K562 (cell line): Measurements from ENCODE around the gene KRTAP5-4. TPM values are rescaled to one million over a fixed set of nuclear protein-coding genes. Genes with fewer than 3 reads are reported as not detected.

Experiments
- ATAC-seq: fragments of 200-7000 bp; cut with Tn5 transposase; 3 replicates; pipeline ENCODE4 v1.9.1; 2020; ENCODE audit warnings: moderate library complexity
- BruUV-seq: library from RNA; stranded (reverse); fragments of 400-500 nt; replicated peaks from 2 replicates; lab custom pipeline; 2021; lab: Mats Ljungman, UMichigan
- CTCF ChIA-PET: fragments of 300-600 bp; formaldehyde crosslinking; extraction: SDS; loops from one replicate; lab custom pipeline; 2021; ENCODE audit warnings: low intra/inter-chr PET ratio; lab: Yijun Ruan, JAX
- POLR2A ChIA-PET: fragments of 300-600, 350-650 bp; sonication (Branson Sonifier 250); formaldehyde crosslinking; extraction: SDS; loops from one replicate; lab custom pipeline; 2021; ENCODE audit warnings: antibody characterized with exemption, inconsistent platforms; lab: Yijun Ruan, JAX
- DNase-seq, 4 experiments: peaks; one replicate each; pipeline versions ENCODE4 v3.0.0 to v3.0.0-alpha.2; 2011 to 2018; ENCODE audit warnings: low spot score in 3 of 4, mixed read lengths in 3 of 4; ENCODE audit errors: extremely low read depth in 1 of 4
- FAIRE-seq: peaks from 2 replicates; lab custom pipeline; 2011; peaks lifted over from hg19 to GRCh38; lab: Jason Lieb, UNC
- H2AFZ ChIP-seq: 2 replicates; pipeline ENCODE4 v1.6.0; 2011; ENCODE audit warnings: low read depth, low read length, control low read depth, inconsistent platforms
- H3K27ac ChIP-seq: fragments of 200-600 bp; 3 replicates; pipeline ENCODE4 v1.8.0; 2011; ENCODE audit warnings: low read depth, mild to moderate bottlenecking, control low read depth, inconsistent platforms, low read length, moderate library complexity, mixed read lengths; ENCODE audit errors: extremely low read depth
- H3K27me3 ChIP-seq, 2 experiments: fragments of 300-600 bp in 1 of 2; 2 replicates in 1 of 2; 3 replicates in 1 of 2; pipeline versions ENCODE4 v1.6.0 to v1.8.0; 2011; ENCODE audit warnings: inconsistent platforms in 2 of 2, low read length in 2 of 2, mild to moderate bottlenecking in 1 of 2, mixed read lengths in 1 of 2, moderate library complexity in 1 of 2; ENCODE audit not compliant: control insufficient read depth in 2 of 2, insufficient read depth in 2 of 2
- H3K36me3 ChIP-seq: fragments of 300-600 bp; 3 replicates; pipeline ENCODE4 v1.8.0; 2011; ENCODE audit warnings: mild to moderate bottlenecking, low read length, inconsistent platforms; ENCODE audit not compliant: control insufficient read depth, insufficient read depth
- H3K4me1 ChIP-seq, 2 experiments: fragments of 200-600 bp in 1 of 2; replicated peaks in 1 of 2; 2 replicates in 1 of 2; 3 replicates in 1 of 2; pipeline versions ENCODE4 v1.5.1 to v1.8.0; 2011; ENCODE audit warnings: inconsistent platforms in 2 of 2, low read length in 2 of 2, mild to moderate bottlenecking in 1 of 2, mixed read lengths in 1 of 2, moderate library complexity in 1 of 2; ENCODE audit not compliant: control insufficient read depth in 2 of 2, insufficient read depth in 2 of 2
- H3K4me2 ChIP-seq: 2 replicates; pipeline ENCODE4 v1.6.1; 2011; ENCODE audit warnings: low read length, control low read depth, inconsistent platforms, mixed read lengths; ENCODE audit not compliant: insufficient read depth
- H3K4me3 ChIP-seq: fragments of 200-600 bp; sonication (generic), shearing (Covaris generic); 2 replicates; pipeline ENCODE4 v1.5.1; 2016; ENCODE audit warnings: control low read depth, inconsistent platforms
- H3K79me2 ChIP-seq: fragments of 200-600 bp; 3 replicates; pipeline ENCODE4 v1.8.0; 2011; ENCODE audit warnings: low read length, inconsistent platforms; ENCODE audit not compliant: control insufficient read depth, insufficient read depth
- H3K9ac ChIP-seq, 2 experiments: 2 replicates each; pipeline versions ENCODE4 v1.6.0 to v1.6.1; 2011; ENCODE audit warnings: low read depth in 2 of 2, low read length in 2 of 2, control low read depth in 1 of 2, inconsistent platforms in 1 of 2, mild to moderate bottlenecking in 1 of 2, mixed read lengths in 1 of 2; ENCODE audit not compliant: insufficient read depth in 1 of 2
- H3K9me1 ChIP-seq: one replicate; pipeline ENCODE4 v1.6.0; 2011; ENCODE audit warnings: inconsistent platforms, mild to moderate bottlenecking, low read length, moderate library complexity; ENCODE audit not compliant: control insufficient read depth, insufficient read depth
- H3K9me3 ChIP-seq: replicated peaks from 2 replicates; pipeline ENCODE4 v1.5.1; 2011; ENCODE audit warnings: low read depth, low read length, inconsistent platforms; ENCODE audit not compliant: control insufficient read depth, insufficient read depth
- H4K20me1 ChIP-seq: replicated peaks from 2 replicates; pipeline ENCODE4 v1.6.1; 2011; ENCODE audit warnings: low read length, inconsistent platforms, mixed read lengths; ENCODE audit not compliant: control insufficient read depth, insufficient read depth
- ATF1 ChIP-seq, 2 experiments: fragments of 450-650 bp in 1 of 2; IDR thresholded peaks; 2 replicates each; pipeline ENCODE4 v1.6.1; 2016; ENCODE audit warnings: missing compliant biosample characterization in 1 of 2, missing genetic modification characterization in 1 of 2
- CXXC5 ChIP-seq: fragments of 250-450 bp; sonication (Bioruptor Pico); IDR thresholded peaks from 2 replicates; pipeline ENCODE4 v1.8.0; 2022; ENCODE audit warnings: inconsistent platforms, mild to moderate bottlenecking, moderate library complexity
- ELF2 ChIP-seq: fragments of 250-450 bp; sonication (Bioruptor Pico); IDR thresholded peaks from 2 replicates; pipeline ENCODE4 v1.5.0; 2021; ENCODE audit warnings: mild to moderate bottlenecking
- ERF ChIP-seq: fragments of 450-650 bp; formaldehyde crosslinking; IDR thresholded peaks from 2 replicates; pipeline ENCODE4 v1.4.0; 2020; ENCODE audit warnings: mild to moderate bottlenecking, mixed read lengths
- HDAC1 ChIP-seq, 2 experiments: fragments of 450-650 bp; IDR thresholded peaks; 2 replicates each; pipeline ENCODE4 v1.6.1; 2016 to 2017; ENCODE audit warnings: inconsistent platforms in 1 of 2, mild to moderate bottlenecking in 1 of 2, moderate library complexity in 1 of 2
- IFI16 ChIP-seq: fragments of 250-450 bp; sonication (Bioruptor Pico); IDR thresholded peaks from 2 replicates; pipeline ENCODE4 v2.1.2; 2022; ENCODE audit warnings: mild to moderate bottlenecking, inconsistent platforms
- KLF10 ChIP-seq: fragments of 250-450 bp; sonication (Bioruptor Pico); IDR thresholded peaks from 2 replicates; pipeline ENCODE4 v1.6.1; 2021; ENCODE audit warnings: matching md5 sums
- NCOA1 ChIP-seq: fragments of 450-650 bp; IDR thresholded peaks from 2 replicates; pipeline ENCODE4 v1.6.1; 2016; ENCODE audit warnings: low read depth
- NR2C2 ChIP-seq, 2 experiments: fragments of 200-800 bp in 1 of 2; sonication (Bioruptor generic) in 1 of 2; sonication (generic) in 1 of 2; formaldehyde crosslinking in 1 of 2; IDR thresholded peaks; 2 replicates each; pipeline versions ENCODE4 v1.6.1 to v1.8.0; 2016 to 2022; ENCODE audit warnings: mild to moderate bottlenecking in 1 of 2, missing compliant biosample characterization in 1 of 2, missing genetic modification characterization in 1 of 2, missing genetic modification reagents in 1 of 2
- POLR2G ChIP-seq: fragments of 200-400 bp; formaldehyde crosslinking; IDR thresholded peaks from 2 replicates; pipeline ENCODE4 v1.6.1; 2017; ENCODE audit warnings: low read depth, mild to moderate bottlenecking, antibody characterized with exemption, low read length, moderate library complexity
- SETDB1 ChIP-seq: IDR thresholded peaks from one replicate; pipeline ENCODE4 v1.6.1; 2012; ENCODE audit warnings: low read length, control low read depth, inconsistent platforms
- SMAD3 ChIP-seq: fragments of 450-650 bp; formaldehyde crosslinking; conservative IDR thresholded peaks from 2 replicates; pipeline ENCODE4 v1.4.0; 2020; ENCODE audit warnings: mild to moderate bottlenecking
- ZFP36 ChIP-seq: fragments of 150-350 bp; IDR thresholded peaks from 2 replicates; pipeline ENCODE4 v1.6.1; 2018; ENCODE audit warnings: low read length, low read depth; ENCODE audit not compliant: partially characterized antibody
- ZNF586 ChIP-seq: fragments of 450-650 bp; formaldehyde crosslinking; conservative IDR thresholded peaks from 2 replicates; pipeline ENCODE4 v1.4.0; 2020; ENCODE audit warnings: mild to moderate bottlenecking, moderate library complexity
- ZNF766 ChIP-seq: fragments of 200-800 bp; sonication (Bioruptor generic); conservative IDR thresholded peaks from 2 replicates; pipeline ENCODE4 v1.6.1; 2016; ENCODE audit warnings: missing genetic modification characterization, missing compliant biosample characterization
- ZZZ3 ChIP-seq: fragments of 450-650 bp; IDR thresholded peaks from 2 replicates; pipeline ENCODE4 v1.6.1; 2016; ENCODE audit warnings: antibody characterized with exemption, mild to moderate bottlenecking, moderate library complexity
- WGBS: fragments of 100-300 bp; shearing (Covaris generic); methylation state at CpG from one replicate; pipeline ENCODE4 v1.1.6; 2016; ENCODE audit warnings: low coverage, mixed read lengths; ENCODE audit not compliant: insufficient coverage; ENCODE audit errors: missing lambda C conversion rate; 5-methylcytosine and 5-hydroxymethylcytosine counted together
- in situ Hi-C: fragments of 300-500 bp; cut with MboI; formaldehyde crosslinking; loops from 4 replicates; pipeline ENCODE4 v1.15.0; 2018; ENCODE audit warnings: inconsistent platforms, mixed read lengths
- intact Hi-C: fragments of 100-400 bp; cut with micrococcal nuclease; formaldehyde crosslinking; loops from 2 replicates; pipeline ENCODE4 v1.14.2; 2022
- polyA plus RNA-seq, 8 experiments: library from polyadenylated mRNA; depleted of rRNA in 4 of 8; stranded (reverse) in 5 of 8; unstranded in 3 of 8; fragments of >200 nt; fragmentation: Nextera tagmentation in 2 of 8; fragmentation: Illumina TruSeq in 1 of 8; extraction: Ambion mirVana in 2 of 8; extraction: Trizol in 1 of 8; gene quantifications; 2 replicates each; pipeline versions ENCODE4 v1.2.1 to v1.2.3, GENCODE V29; 2011 to 2014; ENCODE audit warnings: inconsistent platforms in 1 of 8, missing spikeins in 1 of 8
- total RNA-seq, 7 experiments: library from RNA; depleted of rRNA in 6 of 7; stranded (reverse); fragments of >200 nt in 6 of 7; fragmentation: Illumina TruSeq in 2 of 7; extraction: Trizol in 2 of 7; gene quantifications; 2 replicates each; pipeline versions ENCODE4 v1.2.1 to v1.2.3, GENCODE V29; 2011 to 2021; ENCODE audit warnings: low replicate concordance in 1 of 7
- TF ChIP-seq, protein P1 (sequence below), 3 experiments: fragments of 200-800 bp in 1 of 3; sonication (Bioruptor generic) in 1 of 3; sonication (generic) in 1 of 3; formaldehyde crosslinking in 1 of 3; IDR thresholded peaks; 2 replicates each; pipeline versions ENCODE4 v1.6.1 to v1.8.0; 2016 to 2022; ENCODE audit warnings: mild to moderate bottlenecking in 2 of 3, missing compliant biosample characterization in 2 of 3, missing genetic modification characterization in 2 of 3, missing genetic modification reagents in 1 of 3
- TF ChIP-seq, protein P2 (sequence below): sonication (generic); formaldehyde crosslinking; IDR thresholded peaks from 2 replicates; pipeline ENCODE4 v1.8.1; 2023; ENCODE audit warnings: mild to moderate bottlenecking, missing genetic modification reagents

Gene KRTAP5-4
- total and polyA plus RNA-seq, 9 of the 15 experiments (the other 6 are each of a cell fraction or from before 2014, with no cell fraction given), result not detected

DNA sequence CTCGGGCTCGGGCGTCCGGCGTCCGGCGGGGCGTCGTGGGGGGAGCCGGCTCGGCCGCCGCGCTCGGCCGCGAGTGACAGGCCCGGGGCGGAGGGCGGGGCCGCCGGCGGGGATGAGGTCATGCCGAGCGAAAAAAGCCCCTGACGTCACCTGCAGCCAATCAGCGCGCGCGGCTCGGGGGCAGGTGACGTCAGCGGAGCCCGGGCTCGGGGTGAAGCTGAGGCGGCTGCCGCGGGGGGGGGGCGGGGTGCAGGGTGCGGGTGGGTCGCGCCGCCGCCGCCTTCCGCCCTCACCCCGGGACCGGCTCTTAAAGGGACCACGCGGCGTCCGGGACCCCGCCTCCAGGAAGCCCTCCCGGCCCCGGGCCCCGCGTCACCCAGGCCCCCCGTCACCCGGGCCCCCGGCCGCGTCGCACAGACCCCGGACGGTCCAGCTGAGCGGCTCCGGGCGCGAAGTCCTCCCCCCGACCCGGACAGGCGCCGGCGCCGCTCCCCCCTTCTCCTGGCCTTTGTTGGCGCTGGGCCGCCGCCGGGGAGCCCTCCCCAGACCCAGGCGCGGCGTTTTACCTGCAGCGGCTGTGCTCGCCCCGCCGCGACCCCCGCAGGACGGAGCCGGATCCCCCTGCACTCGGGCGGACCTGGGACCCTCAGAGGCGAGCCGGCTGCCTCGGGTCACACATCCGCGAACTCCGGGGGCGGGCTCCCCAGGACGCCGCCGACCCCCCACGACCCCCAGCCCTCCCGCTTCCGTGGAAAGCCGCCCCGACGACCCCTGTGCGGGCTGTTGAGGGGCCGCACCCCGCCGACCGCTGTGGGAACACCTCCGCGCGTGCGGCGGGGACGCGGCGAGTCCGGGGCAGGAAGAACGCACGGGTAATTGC is 49.5 kb downstream of the KRTAP5-4 start, which contains the start of gene DUSP8:
Gene DUSP8, minus strand, starts transcription at position 75 of the 880 bp plus-strand sequence. CDS start 6,445 bp downstream, outside the sequence.
- Histone ChIP-seq H2AFZ (peak within 1 kb of the TSS; percentile 66; the same call in 1 of the 2 replicates), H3K36me3 (no peaks in the 10 kb centered on the region), H3K27me3 (peaks cover 0 to 18% of the 10 kb centered on the region in 2 experiments; a peak in 3 of 5 replicates), H3K79me2 (no peaks in the 10 kb centered on the region), H3K27ac (peak within 1 kb of the TSS; percentile 67; the same call in 1 of the 3 replicates), H3K9me1 (no peaks in the 10 kb centered on the region), H3K9ac (peak within 1 kb of the TSS; percentile 63 to 87; a peak in 3 of 4 replicates), H3K4me1 (peaks cover 0 to 40% of the 10 kb centered on the region in 2 experiments; a peak in 3 of 5 replicates), H3K9me3 (no peaks in the 10 kb centered on the region), H3K4me3 (peak within 1 kb of the TSS; percentile 51), H3K4me2 (0 out of 2 replicates have a peak within 1 kb of the TSS, but pooled peaks have one; percentile 18), H4K20me1 (peaks cover 29% of the 10 kb centered on the region)
- ChIA-PET POLR2A (no interaction called here), CTCF (interaction anchor here (0.5 to 0.7 kb wide), 2 partner anchors 19 to 371 kb away, joined by 3 to 4 read pairs; no protein-coding TSS in a partner anchor)
- WGBS, result 2% methylated on average over 20 of the region's 124 CpGs
- intact Hi-C loops (loop anchor here (5.0 to 10.0 kb wide), 3 partner anchors 118 to 458 kb away; no protein-coding TSS in a partner anchor), in situ Hi-C loops (no loop called here)
- BruUV-seq, result no TSS peak
- DNase-seq (peak; percentile 93 to 99 (median 98)), FAIRE-seq (no peak), ATAC-seq (peak; percentile 83)
- TF ChIP-seq CXXC5 (peak; percentile 37; the same call in 1 of the 2 replicates), NR2C2 (CRISPR knock-in tag; IDR thresholded peaks at IDR 0.05) (no peak), NR2C2 (tag; IDR thresholded peaks at IDR 0.05) (peak; percentile 30; the same call in 1 of the 2 replicates), ZNF766 (CRISPR knock-in tag) (0 out of 2 replicates have a peak, but pooled peaks have one; percentile 39), ERF (CRISPR knock-in tag) (no peak), ZZZ3 (no peak), HDAC1 (IDR thresholded peaks at IDR 0.05) (no peak), POLR2G (peak; percentile 58), ZNF586 (no peak), SMAD3 (CRISPR knock-in tag) (no peak), KLF10 (no peak), SETDB1 (no peak), NCOA1 (no peak), ELF2 (no peak), IFI16 (CRISPR knock-in tag) (no peak), ZFP36 (peak; percentile 84), ATF1 (CRISPR knock-in tag; IDR thresholded peaks at IDR 0.05) (peak; percentile 32; the same call in 1 of the 2 replicates), ATF1 (tag; IDR thresholded peaks at IDR 0.05) (peak; percentile 83)
- TF ChIP-seq, protein P1, sequence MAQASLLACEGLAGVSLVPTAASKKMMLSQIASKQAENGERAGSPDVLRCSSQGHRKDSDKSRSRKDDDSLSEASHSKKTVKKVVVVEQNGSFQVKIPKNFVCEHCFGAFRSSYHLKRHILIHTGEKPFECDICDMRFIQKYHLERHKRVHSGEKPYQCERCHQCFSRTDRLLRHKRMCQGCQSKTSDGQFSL (CRISPR knock-in tag; IDR thresholded peaks at IDR 0.05), result peak; percentile 83
- TF ChIP-seq, protein P1 (tag; IDR thresholded peaks at IDR 0.05), result 0 out of 4 replicates have a peak, but pooled peaks of 1 of the 2 experiments have one; percentile 21
- TF ChIP-seq, protein P2, sequence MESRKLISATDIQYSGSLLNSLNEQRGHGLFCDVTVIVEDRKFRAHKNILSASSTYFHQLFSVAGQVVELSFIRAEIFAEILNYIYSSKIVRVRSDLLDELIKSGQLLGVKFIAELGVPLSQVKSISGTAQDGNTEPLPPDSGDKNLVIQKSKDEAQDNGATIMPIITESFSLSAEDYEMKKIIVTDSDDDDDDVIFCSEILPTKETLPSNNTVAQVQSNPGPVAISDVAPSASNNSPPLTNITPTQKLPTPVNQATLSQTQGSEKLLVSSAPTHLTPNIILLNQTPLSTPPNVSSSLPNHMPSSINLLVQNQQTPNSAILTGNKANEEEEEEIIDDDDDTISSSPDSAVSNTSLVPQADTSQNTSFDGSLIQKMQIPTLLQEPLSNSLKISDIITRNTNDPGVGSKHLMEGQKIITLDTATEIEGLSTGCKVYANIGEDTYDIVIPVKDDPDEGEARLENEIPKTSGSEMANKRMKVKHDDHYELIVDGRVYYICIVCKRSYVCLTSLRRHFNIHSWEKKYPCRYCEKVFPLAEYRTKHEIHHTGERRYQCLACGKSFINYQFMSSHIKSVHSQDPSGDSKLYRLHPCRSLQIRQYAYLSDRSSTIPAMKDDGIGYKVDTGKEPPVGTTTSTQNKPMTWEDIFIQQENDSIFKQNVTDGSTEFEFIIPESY, result no peak
